HG02798 (cell line): ENCODE results near the gene TAPBPL.

ENCODE experiments used
- ATAC-seq: cut with Tn5 transposase; IDR thresholded peaks from one replicate; pipeline ENCODE4 v1.9.1; 2021; ENCODE audit warnings: mild to moderate bottlenecking; ENCODE audit not compliant: unreplicated experiment, poor library complexity

Gene TAPBPL

DNA sequence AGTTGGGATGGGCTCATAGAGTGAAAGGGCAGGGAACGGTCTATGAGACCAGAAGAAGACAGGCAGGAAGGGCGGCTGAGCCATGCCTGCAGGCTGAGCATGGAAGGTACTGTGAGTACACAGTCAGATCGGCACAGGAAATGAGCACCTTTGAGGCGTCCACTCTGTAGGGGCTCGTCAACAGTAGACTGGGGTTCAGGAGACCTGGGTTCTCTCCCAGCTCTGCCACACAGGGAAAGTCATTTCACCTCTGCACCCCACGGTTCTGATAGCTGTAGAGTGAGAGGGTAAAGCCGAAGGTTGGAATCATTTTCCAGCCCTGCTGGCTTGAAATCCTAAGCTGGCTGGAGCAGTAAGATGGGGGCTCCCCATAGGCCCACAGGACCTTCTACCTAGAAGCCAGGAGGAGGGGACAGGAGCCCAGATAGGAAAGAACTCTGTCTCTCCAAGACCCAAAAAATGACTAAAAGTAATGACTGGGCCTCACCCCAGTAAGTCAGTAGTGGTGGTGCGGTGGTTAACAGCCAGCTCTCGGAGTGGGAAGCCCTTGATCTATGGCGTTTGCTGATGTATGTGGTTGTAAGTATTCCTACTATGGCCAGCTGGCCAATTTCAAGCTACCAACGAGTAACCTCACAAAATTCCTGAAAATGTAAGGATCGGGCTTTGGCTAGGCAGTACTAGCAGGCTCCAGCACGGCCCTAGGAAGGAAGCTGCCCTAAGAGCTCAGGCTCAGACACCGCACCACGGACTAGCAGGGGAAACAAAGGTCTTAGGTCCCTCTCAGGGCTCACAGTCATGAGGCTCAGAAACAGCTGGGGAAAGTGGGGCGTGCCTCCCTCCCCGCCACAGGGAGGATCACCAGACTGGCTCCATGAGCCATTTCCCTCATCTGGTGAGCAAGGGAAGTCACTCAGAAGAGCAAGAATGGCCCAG lies 17.4 kb upstream of the TAPBPL start:
- ATAC-seq, result no peak

GRCh38 chr12:6435961-6436715 lies 15.7 kb upstream of the TAPBPL start:
- no peak for ATAC-seq

- no peak for ATAC-seq
These were observed 14.3 kb upstream of the TAPBPL start for GRCh38 chr12:6437586-6437985.

DNA sequence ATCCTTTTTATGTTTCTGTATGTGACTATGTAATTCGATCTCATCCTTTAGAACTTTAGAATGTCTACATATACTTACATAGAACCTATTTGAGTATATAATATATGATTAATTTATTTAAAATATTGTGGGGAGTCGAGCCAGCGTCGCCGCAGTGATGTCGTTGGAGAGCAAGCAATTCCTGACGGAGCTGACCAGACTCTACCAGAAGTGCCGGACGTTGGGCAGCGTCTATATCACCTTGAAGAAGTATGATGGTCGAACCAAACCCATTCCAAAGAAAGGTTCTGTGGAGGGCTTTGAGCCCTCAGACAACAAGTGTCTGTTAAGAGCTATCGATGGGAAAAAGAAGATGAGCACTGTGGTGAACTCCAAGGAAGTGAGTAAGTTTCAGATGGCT lies 13.5 kb upstream of the TAPBPL start:
- ATAC-seq, result no peak

DNA sequence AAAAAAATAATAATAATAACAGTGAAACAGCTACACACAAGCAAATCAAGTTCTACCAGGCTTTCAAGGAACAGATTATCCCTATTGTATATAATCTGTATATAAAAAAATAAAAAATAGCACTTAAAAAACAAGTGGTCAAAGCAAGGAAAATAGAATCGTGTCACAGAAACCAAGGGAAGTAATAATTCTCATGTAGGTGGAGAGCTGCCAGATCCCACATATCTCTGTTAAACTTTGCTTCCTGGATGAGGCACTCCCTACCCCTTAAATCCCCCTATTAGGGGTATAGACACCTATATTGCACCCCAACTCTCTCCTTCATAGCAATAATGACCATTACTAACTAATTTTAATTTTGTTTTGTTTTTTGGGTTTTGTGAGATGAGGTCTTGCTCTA lies 11.5 kb upstream of the TAPBPL start:
- no peak for ATAC-seq

DNA sequence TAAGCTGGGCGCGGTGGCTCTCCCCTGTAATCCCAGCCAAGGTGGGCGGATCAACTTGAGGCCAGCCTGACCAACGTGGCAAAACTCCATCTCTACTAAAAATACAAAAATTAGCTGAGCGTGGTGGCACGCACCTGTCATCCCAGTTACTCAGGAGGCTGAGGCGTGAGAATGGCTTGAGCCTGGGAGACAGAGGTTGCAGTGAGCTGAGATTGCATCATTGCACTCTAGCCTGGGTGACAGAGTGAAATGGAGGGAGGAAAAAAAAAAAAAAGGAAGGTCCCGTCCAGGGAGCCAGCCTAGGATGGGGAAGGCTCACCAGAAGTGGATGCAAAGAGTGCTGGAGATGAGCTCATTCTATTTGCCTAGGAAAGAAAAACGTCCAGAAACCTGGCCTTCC lies 9.0 kb upstream of the TAPBPL start:
- ATAC-seq, result no peak

- ATAC-seq, result peak; percentile 39
These were observed 8.4 kb upstream of the TAPBPL start for GRCh38 chr12:6443361-6443983.

DNA sequence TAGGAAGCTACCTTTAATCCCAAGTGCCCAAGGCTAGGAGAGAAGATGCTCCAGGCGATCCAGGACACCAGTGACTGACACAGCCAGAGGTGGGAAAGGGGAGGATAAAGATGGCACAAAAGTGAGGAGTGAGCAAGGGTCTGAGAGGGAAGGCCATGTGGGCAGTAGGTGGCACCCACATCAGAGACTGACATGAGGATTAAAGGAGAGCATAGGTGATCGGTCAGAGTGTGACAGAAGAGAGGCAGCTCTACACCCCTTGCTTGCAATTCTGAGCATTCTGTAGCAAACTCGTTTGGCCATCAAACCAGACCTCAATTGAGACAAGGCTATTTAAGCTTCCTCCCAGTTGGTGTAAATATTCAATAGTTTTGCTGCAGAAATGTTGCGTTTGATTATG lies 7.8 kb upstream of the TAPBPL start:
- no peak for ATAC-seq

DNA sequence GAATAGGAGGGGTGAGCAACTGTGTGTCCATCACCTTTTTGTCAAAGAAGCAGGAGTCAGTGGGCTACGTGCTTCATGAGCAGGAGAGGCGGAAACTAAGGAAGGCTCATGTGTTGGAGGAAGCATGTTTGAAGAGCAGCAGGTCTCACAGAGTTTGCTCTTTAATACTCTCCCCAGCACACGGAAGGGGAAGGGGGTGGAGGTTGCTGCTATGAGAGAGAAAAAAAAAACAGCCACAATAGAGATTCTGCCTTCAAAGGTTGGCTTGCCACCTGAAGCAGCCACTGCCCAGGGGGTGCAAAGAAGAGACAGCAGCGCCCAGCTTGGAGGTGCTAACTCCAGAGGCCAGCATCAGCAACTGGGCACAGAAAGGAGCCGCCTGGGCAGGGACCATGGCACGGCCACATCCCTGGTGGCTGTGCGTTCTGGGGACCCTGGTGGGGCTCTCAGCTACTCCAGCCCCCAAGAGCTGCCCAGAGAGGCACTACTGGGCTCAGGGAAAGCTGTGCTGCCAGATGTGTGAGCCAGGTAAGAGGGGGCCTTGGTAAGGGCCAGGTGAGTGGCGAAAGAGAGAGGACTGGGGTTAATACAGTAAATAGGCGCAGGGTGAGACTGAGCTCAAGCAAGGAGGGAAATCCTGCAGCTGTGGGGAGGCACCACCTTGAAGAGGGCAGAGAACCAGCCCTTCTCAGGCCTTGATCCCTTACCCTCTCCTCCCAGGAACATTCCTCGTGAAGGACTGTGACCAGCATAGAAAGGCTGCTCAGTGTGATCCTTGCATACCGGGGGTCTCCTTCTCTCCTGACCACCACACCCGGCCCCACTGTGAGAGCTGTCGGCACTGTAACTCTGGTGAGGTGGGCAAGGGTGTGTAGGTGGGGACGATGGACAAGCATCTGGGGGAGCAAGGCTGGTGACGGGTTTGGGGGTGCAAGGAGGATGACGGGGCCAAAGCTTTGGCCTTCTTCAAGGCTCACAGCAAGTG lies 6.8 kb upstream of the TAPBPL start, which contains the start of gene CD27:
CD27 (plus strand) TSS at position 252 of the 985 bp plus-strand sequence; CDS start at position 393, 141 bp downstream.
- no peak for ATAC-seq

DNA sequence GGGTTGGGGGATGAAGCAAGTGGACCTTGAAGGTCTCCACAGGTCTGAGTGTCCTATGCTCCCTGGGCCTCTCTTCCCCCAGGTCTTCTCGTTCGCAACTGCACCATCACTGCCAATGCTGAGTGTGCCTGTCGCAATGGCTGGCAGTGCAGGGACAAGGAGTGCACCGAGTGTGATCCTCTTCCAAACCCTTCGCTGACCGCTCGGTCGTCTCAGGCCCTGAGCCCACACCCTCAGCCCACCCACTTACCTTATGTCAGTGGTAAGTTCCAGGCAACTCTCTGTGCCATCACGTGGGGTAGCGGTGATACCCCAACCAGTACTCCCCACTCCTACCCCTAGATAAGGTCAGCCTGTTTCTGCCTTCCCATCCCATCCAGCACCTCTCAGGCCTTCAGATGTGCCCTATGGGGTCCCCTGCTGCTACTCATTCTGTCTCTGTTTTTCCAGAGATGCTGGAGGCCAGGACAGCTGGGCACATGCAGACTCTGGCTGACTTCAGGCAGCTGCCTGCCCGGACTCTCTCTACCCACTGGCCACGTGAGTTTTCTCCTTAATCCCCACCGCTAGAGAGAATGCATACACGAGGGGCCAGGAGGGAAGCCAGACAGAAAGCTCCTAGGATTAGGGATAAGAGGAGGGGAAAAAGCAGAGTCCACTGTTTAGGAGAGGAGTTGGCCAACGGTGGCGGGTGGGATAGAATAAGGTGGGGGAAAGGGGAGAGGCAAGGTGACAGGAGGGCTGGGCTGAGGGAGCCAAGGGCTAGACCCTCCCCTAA lies 1.6 kb upstream of the TAPBPL start:
- no peak for ATAC-seq

DNA sequence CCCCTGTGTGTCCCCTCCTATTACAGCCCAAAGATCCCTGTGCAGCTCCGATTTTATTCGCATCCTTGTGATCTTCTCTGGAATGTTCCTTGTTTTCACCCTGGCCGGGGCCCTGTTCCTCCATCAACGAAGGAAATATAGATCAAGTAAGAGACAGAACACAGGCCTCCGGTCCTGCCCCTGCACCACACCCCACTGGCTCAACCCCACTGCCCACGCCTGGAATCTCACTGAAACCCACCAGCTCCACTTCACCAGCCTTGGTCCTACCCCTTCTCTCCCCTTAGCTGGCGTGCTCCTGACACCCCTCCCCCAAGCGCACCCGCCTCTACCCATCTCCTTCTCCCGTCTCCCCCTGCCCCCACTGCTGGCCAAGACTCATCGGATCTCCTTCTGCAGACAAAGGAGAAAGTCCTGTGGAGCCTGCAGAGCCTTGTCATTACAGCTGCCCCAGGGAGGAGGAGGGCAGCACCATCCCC lies 934 bp upstream of the TAPBPL start:
- ATAC-seq, result no peak

DNA sequence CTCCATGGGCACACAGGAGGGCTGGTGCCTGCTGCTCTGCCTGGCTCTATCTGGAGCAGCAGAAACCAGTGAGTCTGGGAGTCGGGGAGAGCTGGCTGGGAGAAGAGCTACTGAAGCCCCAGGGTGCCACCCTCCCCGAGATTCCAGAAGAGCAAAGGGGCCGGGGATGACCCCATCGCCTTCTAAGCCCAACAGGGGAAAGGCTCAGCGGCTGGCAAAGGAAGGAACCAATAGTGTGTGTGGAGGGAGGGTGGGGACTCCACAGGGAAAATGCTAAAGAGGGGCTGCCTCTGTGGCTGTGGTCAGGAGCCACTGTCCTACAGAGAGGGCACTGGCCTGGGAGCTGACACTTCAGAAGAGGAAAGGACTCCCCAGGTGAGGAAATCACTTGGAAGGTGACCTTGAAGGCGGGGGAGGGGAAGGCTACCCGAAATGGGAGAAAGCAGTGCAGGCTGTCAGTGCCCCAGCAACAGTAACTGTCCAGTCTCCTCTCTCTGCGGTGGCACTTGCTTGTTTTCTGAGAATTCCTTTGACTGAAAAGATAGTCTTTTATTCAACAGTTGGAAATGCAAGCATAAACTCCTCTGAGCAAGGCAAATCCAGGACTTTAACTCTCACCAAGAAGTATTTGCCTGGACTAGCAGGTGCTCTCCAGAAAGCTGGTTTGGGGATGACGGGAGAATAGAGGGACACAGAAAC lies 552 bp downstream of the TAPBPL start:
- ATAC-seq, result no peak

DNA sequence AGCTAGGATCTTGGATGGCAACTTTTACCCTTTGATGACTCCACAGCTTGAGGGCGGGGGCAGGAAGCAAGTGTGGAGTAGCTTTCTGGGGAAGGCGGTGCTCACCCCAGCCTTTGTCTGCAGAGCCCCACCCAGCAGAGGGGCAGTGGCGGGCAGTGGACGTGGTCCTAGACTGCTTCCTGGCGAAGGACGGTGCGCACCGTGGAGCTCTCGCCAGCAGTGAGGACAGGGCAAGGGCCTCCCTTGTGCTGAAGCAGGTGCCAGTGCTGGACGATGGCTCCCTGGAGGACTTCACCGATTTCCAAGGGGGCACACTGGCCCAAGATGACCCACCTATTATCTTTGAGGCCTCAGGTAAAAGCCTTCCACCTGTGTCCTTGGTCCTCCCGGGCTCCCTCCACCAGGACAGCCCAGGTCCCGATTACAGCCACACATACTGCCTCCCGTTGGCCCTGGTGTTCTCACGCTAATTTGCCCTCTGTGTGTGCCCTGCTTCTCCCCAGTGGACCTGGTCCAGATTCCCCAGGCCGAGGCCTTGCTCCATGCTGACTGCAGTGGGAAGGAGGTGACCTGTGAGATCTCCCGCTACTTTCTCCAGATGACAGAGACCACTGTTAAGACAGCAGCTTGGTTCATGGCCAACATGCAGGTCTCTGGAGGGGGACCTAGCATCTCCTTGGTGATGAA lies 1.2 kb downstream of the TAPBPL start:
- no peak for ATAC-seq

DNA sequence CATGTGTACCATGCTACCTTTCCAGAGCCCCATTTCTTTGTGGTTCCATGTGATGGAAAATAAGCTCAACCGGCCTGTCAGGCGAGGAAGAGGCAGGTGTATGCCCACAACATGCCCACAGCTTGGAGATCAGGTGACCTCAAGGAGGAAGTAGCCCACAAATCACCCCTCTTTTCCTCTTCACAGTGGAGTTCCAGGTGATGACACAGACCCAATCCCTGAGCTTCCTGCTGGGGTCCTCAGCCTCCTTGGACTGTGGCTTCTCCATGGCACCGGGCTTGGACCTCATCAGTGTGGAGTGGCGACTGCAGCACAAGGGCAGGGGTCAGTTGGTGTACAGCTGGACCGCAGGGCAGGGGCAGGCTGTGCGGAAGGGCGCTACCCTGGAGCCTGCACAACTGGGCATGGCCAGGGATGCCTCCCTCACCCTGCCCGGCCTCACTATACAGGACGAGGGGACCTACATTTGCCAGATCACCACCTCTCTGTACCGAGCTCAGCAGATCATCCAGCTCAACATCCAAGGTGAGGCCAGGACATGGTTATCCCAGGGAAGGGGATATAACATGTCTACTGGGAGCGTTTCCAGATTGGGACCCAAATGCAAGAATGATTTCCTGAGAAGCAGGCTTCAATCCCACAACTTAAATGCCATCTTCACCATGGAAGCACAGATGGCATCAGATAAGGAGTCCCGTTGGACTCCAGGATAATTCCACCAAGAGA lies 5.5 kb downstream of the TAPBPL start:
- ATAC-seq, result no peak

GRCh38 chr12:6458281-6459003 lies 6.6 kb downstream of the TAPBPL start:
- no peak for ATAC-seq

- no peak for ATAC-seq
These were observed 7.1 kb downstream of the TAPBPL start for GRCh38 chr12:6459004-6459337.
